Heart left ventricle (tissue), 16 donors: ENCODE data around the gene EIF3CL. TPM values are rescaled to one million over a fixed set of nuclear protein-coding genes. Genes with fewer than 3 reads are reported as not detected.
"Not testable (repeated sequence)": the region's sequence is repeated elsewhere in the genome, so short reads cannot be mapped to it uniquely, and the experiment has no call there.

Experiments used
- ATAC-seq, 4 donors: fragments of 200-7000 bp; cut with Tn5 transposase; one replicate each; pipeline ENCODE4 v1.9.1; 2020 to 2022; ENCODE audit warnings: moderate library complexity in 4 of 4, mild to moderate bottlenecking in 3 of 4, moderate number of reproducible peaks in 1 of 4
- DNase-seq, 5 donors: peaks; one replicate each; pipeline ENCODE4 v3.0.0-alpha.2; 2020
- H3K27ac ChIP-seq, 12 donors: fragments of 200-600 bp; sonication (generic) in 4 of 12; one replicate each; pipeline versions ENCODE4 v1.5.0 to v1.8.0; 2016 to 2022; ENCODE audit warnings: mild to moderate bottlenecking in 2 of 12
- H3K27me3 ChIP-seq, 9 donors: fragments of 200-600 bp; sonication (generic) in 2 of 9; one replicate each; pipeline versions ENCODE4 v1.5.1 to v1.8.0; 2016 to 2022; ENCODE audit warnings: mild to moderate bottlenecking in 3 of 9
- H3K36me3 ChIP-seq, 9 donors: fragments of 200-600 bp; sonication (generic) in 2 of 9; one replicate each; pipeline versions ENCODE4 v1.5.0 to v1.8.0; 2018 to 2022; ENCODE audit warnings: mild to moderate bottlenecking in 2 of 9
- H3K4me1 ChIP-seq, 12 donors: fragments of 200-600 bp; sonication (generic) in 4 of 12; one replicate each; pipeline versions ENCODE4 v1.5.0 to v1.8.0; 2016 to 2022; ENCODE audit warnings: mild to moderate bottlenecking in 3 of 12
- H3K4me3 ChIP-seq, 12 donors: fragments of 200-600 bp; sonication (generic) in 4 of 12; one replicate each; pipeline versions ENCODE4 v1.5.0 to v1.8.0; 2017 to 2022; ENCODE audit warnings: mild to moderate bottlenecking in 9 of 12, moderate library complexity in 4 of 12
- H3K9me3 ChIP-seq, 12 donors: fragments of 200-600 bp; sonication (generic) in 4 of 12; one replicate each; pipeline versions ENCODE4 v1.5.0 to v1.8.0; 2016 to 2022; ENCODE audit warnings: mild to moderate bottlenecking in 1 of 12
- WGBS, 4 donors: extraction: QIAGEN DNeasy Blood & Tissue Kit in 2 of 4; methylation state at CpG; one replicate each; pipeline versions ENCODE4 v1.1.5 to v1.1.7; 2013 to 2018; 5-methylcytosine and 5-hydroxymethylcytosine counted together
- intact Hi-C, 10 donors: fragments of 100-400 bp; cut with DNase I; formaldehyde crosslinking; loops; one replicate each; pipeline versions ENCODE4 v1.11.1 to v1.14.2; 2022
- polyA plus RNA-seq, 2 donors: library from polyadenylated mRNA; stranded (reverse); fragments of 200-250 nt; gene quantifications; one replicate each; pipeline ENCODE4 v1.2.3, GENCODE V29; 2013
- total RNA-seq, 9 donors: library from RNA; depleted of rRNA in 2 of 9; stranded (reverse); fragments of >200 nt in 2 of 9; fragmentation: NEBNext Ultra II Directional in 3 of 9; extraction: Animal tissue kit (Norgen Biotek cat#: 25700) in 3 of 9; gene quantifications; one replicate each; pipeline versions ENCODE4 v1.1.0 to v1.2.4, GENCODE V29; 2016 to 2023
- donor health status: ischemic (EF 13 %, LVEDD 7.1; RV severe dilation, severe dysfunction).
- donor health status: healthy with polysubstance abuse.
- donor health status: DM: no; HTN: yes; CAD: no.
- donor health status: DM: no; HTN: no; CAD: no.
- donor health status: ischemic (EF 25% LVEDD 6.9; RV normal size, moderate dysfunction).
- donor health status: ischemic (EF 25% LVEDD 5.7; RV mildly dilated, moderate dysfunction).
- donor health status: healthy.
- donor health status: DM: yes; HTN: yes; CAD: no.
- donor health status: ischemic (EF 35%, LVEDD 5.7; RV mildly dilated, moderate dysfunction).
- donor health status: nonischemic (EF 11% LVEDD 7.7; RV severe dilation, severe dysfunction).
- donor health status: DM: yes; HTN: yes; CAD: no.
- donor health status: PGD.
- donor health status: ischemic (EF 29% LVEDD 5.4; RV normal size, mild dysfunction).
- donor health status: nonischemic (EF 23%, LVEDD 6.1; RV moderate dilation, normal function).

Gene EIF3CL
- total and polyA plus RNA-seq, 11 donors, result 2.7 to 151 (median 43.1) TPM

GRCh38 chr16:28414530-28414929 lies 10.9 kb upstream of the EIF3CL start:
- DNase-seq, result peak in 1 of 5 donors; percentile 43
- H3K9me3 ChIP-seq, H3K36me3 ChIP-seq, H3K27me3 ChIP-seq, intact Hi-C loops, H3K4me3 ChIP-seq, ATAC-seq, H3K4me1 ChIP-seq, H3K27ac ChIP-seq: not testable (repeated sequence)
- 87 to 95% (median 90%) methylated on average over 8 to 15 of the region's 18 CpGs for WGBS, 4 donors

- H3K4me3 ChIP-seq, H3K27ac ChIP-seq, DNase-seq, intact Hi-C loops, H3K27me3 ChIP-seq, ATAC-seq, H3K36me3 ChIP-seq, H3K4me1 ChIP-seq, H3K9me3 ChIP-seq: not testable (repeated sequence)
- WGBS, 4 donors, result no CpG with 5 or more reads among the region's 7 CpGs
These were observed 9.9 kb upstream of the EIF3CL start for GRCh38 chr16:28413585-28413984.

- intact Hi-C loops, ATAC-seq, H3K27me3 ChIP-seq, H3K4me3 ChIP-seq, H3K27ac ChIP-seq, H3K4me1 ChIP-seq, DNase-seq, H3K9me3 ChIP-seq, H3K36me3 ChIP-seq: not testable (repeated sequence)
- WGBS, 4 donors, result no CpG with 5 or more reads among the region's 5 CpGs
These were observed 11.6 kb downstream of the EIF3CL start for GRCh38 chr16:28392054-28392453.

GRCh38 chr16:28382177-28382867 lies 21.3 kb downstream of the EIF3CL start:
- H3K4me1 ChIP-seq, H3K36me3 ChIP-seq, DNase-seq, H3K9me3 ChIP-seq, intact Hi-C loops, H3K27me3 ChIP-seq, H3K27ac ChIP-seq, H3K4me3 ChIP-seq: not testable (repeated sequence)
- WGBS, 4 donors, result 40 to 72% (median 62%) methylated on average over 1 to 3 of the region's 10 CpGs; no CpG with 5 or more reads in 1 of the 4 donors
- peak; percentile 72 to 89 (median 86) for ATAC-seq

DNA sequence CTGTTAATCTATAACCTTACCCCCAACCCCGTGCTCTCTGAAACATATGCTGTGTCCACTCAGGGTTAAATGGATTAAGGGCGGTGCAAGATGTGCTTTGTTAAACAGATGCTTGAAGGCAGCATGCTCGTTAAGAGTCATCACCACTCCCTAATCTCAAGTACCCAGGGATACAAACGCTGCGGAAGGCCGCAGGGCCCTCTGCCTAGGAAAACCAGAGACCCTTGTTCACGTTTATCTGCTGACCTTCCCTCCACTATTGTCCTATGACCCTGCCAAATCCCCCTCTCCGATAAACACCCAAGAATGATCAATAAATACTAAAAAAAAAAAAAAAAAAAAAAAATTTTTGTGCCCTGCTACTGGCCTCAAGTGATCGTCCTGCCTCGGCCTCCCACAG lies 25.8 kb downstream of the EIF3CL start:
- 64 to 77% (median 70%) methylated on average over 5 to 7 of the region's 10 CpGs for WGBS, 4 donors
- DNase-seq, result peak in 1 of 5 donors; percentile 18
- H3K9me3 ChIP-seq, result not testable (repeated sequence)

GRCh38 chr16:28377108-28377625 lies 26.5 kb downstream of the EIF3CL start:
- H3K27ac ChIP-seq, H3K9me3 ChIP-seq, H3K36me3 ChIP-seq, ATAC-seq, H3K27me3 ChIP-seq, intact Hi-C loops, H3K4me1 ChIP-seq, H3K4me3 ChIP-seq: not testable (repeated sequence)
- WGBS, 4 donors, result 96 to 100% (median 96%) methylated on average over 3 to 30 of the region's 38 CpGs
- peak in 1 of 5 donors; percentile 14 for DNase-seq

More for the DNA sequence above, 25.8 kb downstream of the EIF3CL start:
- ATAC-seq, intact Hi-C loops, H3K4me3 ChIP-seq, H3K36me3 ChIP-seq, H3K27me3 ChIP-seq, H3K4me1 ChIP-seq, H3K27ac ChIP-seq: not testable (repeated sequence)

DNA sequence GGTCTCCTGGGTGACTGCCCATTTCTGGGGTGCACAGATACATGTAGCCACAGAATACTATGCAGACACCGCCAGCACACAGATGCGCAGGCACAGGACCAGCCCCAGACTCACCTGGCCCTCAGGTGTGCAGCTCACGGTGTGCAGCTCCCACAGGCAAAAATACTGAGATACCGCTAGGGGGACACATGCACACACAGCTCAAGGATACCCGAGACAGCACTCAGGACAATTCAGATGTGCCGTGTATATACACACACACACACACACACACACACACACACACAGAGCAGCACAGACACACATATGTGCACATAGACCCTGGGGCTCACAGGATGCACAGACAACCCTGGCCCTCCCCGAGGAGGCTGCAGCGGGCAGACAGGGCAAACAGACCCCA lies 28.5 kb downstream of the EIF3CL start:
- H3K4me1 ChIP-seq, H3K4me3 ChIP-seq, H3K27me3 ChIP-seq, H3K36me3 ChIP-seq, DNase-seq, intact Hi-C loops, H3K27ac ChIP-seq, H3K9me3 ChIP-seq: not testable (repeated sequence)
- peak; percentile 19 to 62 (median 52) for ATAC-seq
- 0 to 4% methylated on average over 3 of the region's 8 CpGs; no CpG with 5 or more reads in 2 of the 4 donors for WGBS, 4 donors

- H3K27ac ChIP-seq, DNase-seq, H3K4me3 ChIP-seq, H3K27me3 ChIP-seq, H3K4me1 ChIP-seq, H3K36me3 ChIP-seq, H3K9me3 ChIP-seq, intact Hi-C loops: not testable (repeated sequence)
- peak in 2 of 4 donors; percentile 19 to 50 for ATAC-seq
- 0 to 5% (median 0%) methylated on average over 1 to 14 of the region's 25 CpGs; no CpG with 5 or more reads in 1 of the 4 donors for WGBS, 4 donors
These were observed 29.4 kb downstream of the EIF3CL start for GRCh38 chr16:28374281-28374680.

- H3K27ac ChIP-seq, H3K27me3 ChIP-seq, intact Hi-C loops, H3K4me3 ChIP-seq, H3K4me1 ChIP-seq, ATAC-seq, H3K9me3 ChIP-seq, H3K36me3 ChIP-seq: not testable (repeated sequence)
- WGBS, 4 donors, result 26 to 30% methylated on average over 26 of the region's 32 CpGs; no CpG with 5 or more reads in 2 of the 4 donors
- DNase-seq, result peak in 3 of 5 donors; percentile 14 to 30 (median 14)
These were observed 35.7 kb downstream of the EIF3CL start for GRCh38 chr16:28367926-28368325.
